Astrocyte (in vitro differentiated cells and primary cell): ENCODE data around the gene GRIK1. TPM values are rescaled to one million over a fixed set of nuclear protein-coding genes. Genes with fewer than 3 reads are reported as not detected.

Experiments used
- DNase-seq: peaks from one replicate; pipeline ENCODE4 v3.0.0-alpha.2; 2010; ENCODE audit warnings: low read depth
- FAIRE-seq: peaks from 2 replicates; lab custom pipeline; 2011; peaks lifted over from hg19 to GRCh38; lab: Jason Lieb, UNC
- H2AFZ ChIP-seq: 2 replicates; pipeline ENCODE4 v1.6.0; 2012; ENCODE audit warnings: low read depth, low read length, inconsistent platforms
- H3K27ac ChIP-seq: 2 replicates; pipeline ENCODE4 v1.5.1; 2011; ENCODE audit warnings: low read depth, low read length, inconsistent platforms
- H3K27me3 ChIP-seq: 2 replicates; pipeline ENCODE4 v1.6.0; 2011; ENCODE audit warnings: low read length, inconsistent platforms; ENCODE audit not compliant: insufficient read depth
- H3K36me3 ChIP-seq: 2 replicates; pipeline ENCODE4 v1.5.1; 2011; ENCODE audit warnings: low read length, inconsistent platforms; ENCODE audit not compliant: insufficient read depth
- H3K4me1 ChIP-seq: 2 replicates; pipeline ENCODE4 v1.5.1; 2011; ENCODE audit warnings: low read length, inconsistent platforms; ENCODE audit not compliant: insufficient read depth
- H3K4me2 ChIP-seq: 2 replicates; pipeline ENCODE4 v1.6.0; 2012; ENCODE audit warnings: low read length, inconsistent platforms
- H3K4me3 ChIP-seq: 2 replicates; pipeline ENCODE4 v1.5.1; 2011; ENCODE audit warnings: low read depth, mild to moderate bottlenecking, low read length, inconsistent platforms; ENCODE audit not compliant: insufficient read depth
- H3K79me2 ChIP-seq: 2 replicates; pipeline ENCODE4 v1.6.0; 2012; ENCODE audit warnings: mild to moderate bottlenecking, low read length, inconsistent platforms; ENCODE audit not compliant: insufficient read depth
- H3K9ac ChIP-seq: 2 replicates; pipeline ENCODE4 v1.6.0; 2012; ENCODE audit warnings: mild to moderate bottlenecking, low read length, inconsistent platforms
- H3K9me3 ChIP-seq: 2 replicates; pipeline ENCODE4 v1.5.1; 2012; ENCODE audit warnings: low read depth, mild to moderate bottlenecking, low read length, inconsistent platforms; ENCODE audit not compliant: insufficient read depth
- H4K20me1 ChIP-seq: 2 replicates; pipeline ENCODE4 v1.6.0; 2012; ENCODE audit warnings: low read length, inconsistent platforms; ENCODE audit not compliant: insufficient read depth
- H3K27ac Mint-ChIP-seq: one replicate; pipeline ENCODE4 v1.8.0; 2021; ENCODE audit warnings: mild to moderate bottlenecking, mixed read lengths; ENCODE audit not compliant: unreplicated experiment
- H3K27me3 Mint-ChIP-seq: one replicate; pipeline ENCODE4 v1.8.0; 2021; ENCODE audit warnings: low read depth, mixed read lengths; ENCODE audit not compliant: unreplicated experiment
- H3K36me3 Mint-ChIP-seq: one replicate; pipeline ENCODE4 v1.8.0; 2021; ENCODE audit warnings: low read depth, mixed read lengths; ENCODE audit not compliant: unreplicated experiment
- H3K4me1 Mint-ChIP-seq: one replicate; pipeline ENCODE4 v1.8.0; 2021; ENCODE audit warnings: low read depth, mixed read lengths; ENCODE audit not compliant: unreplicated experiment
- H3K4me3 Mint-ChIP-seq: one replicate; pipeline ENCODE4 v1.8.0; 2021; ENCODE audit warnings: mild to moderate bottlenecking, moderate library complexity, mixed read lengths; ENCODE audit not compliant: unreplicated experiment
- H3K9me3 Mint-ChIP-seq: one replicate; pipeline ENCODE4 v1.8.0; 2021; ENCODE audit warnings: mild to moderate bottlenecking, mixed read lengths; ENCODE audit not compliant: unreplicated experiment
- CTCF ChIP-seq: IDR thresholded peaks from 2 replicates; pipeline ENCODE4 v1.5.1; 2011; ENCODE audit warnings: low read depth, mild to moderate bottlenecking, inconsistent platforms, low read length, moderate library complexity; ENCODE audit not compliant: insufficient read depth
- EZH2 ChIP-seq: IDR thresholded peaks from 2 replicates; pipeline ENCODE4 v1.6.1; 2012; ENCODE audit warnings: mild to moderate bottlenecking, low read length, inconsistent platforms; ENCODE audit not compliant: insufficient read depth
- total RNA-seq: library from RNA; stranded (reverse); gene quantifications from 2 replicates; pipeline ENCODE4 v1.2.1, GENCODE V29; 2021

Gene GRIK1
- total RNA-seq, 1 donor from 2014 or later: not detected

- no peaks in the 10 kb centered on the region for H3K9me3 Mint-ChIP-seq
- Histone ChIP-seq H3K4me1 (no peaks in the 10 kb centered on the region), H3K27ac (no peak overlapping the region), H4K20me1 (no peaks in the 10 kb centered on the region), H3K79me2 (no peaks in the 10 kb centered on the region), H3K27me3 (no peaks in the 10 kb centered on the region), H3K9ac (no peak overlapping the region), H2AFZ (no peak overlapping the region), H3K4me3 (no peak overlapping the region), H3K4me2 (no peak overlapping the region), H3K9me3 (no peaks in the 10 kb centered on the region), H3K36me3 (no peaks in the 10 kb centered on the region)
- H3K27me3 Mint-ChIP-seq: no peaks in the 10 kb centered on the region
- H3K4me1 Mint-ChIP-seq: no peaks in the 10 kb centered on the region
- FAIRE-seq (no peak), DNase-seq (no peak)
- no peaks in the 10 kb centered on the region for H3K36me3 Mint-ChIP-seq
- TF ChIP-seq CTCF (no peak), EZH2 (no peak)
- H3K4me3 Mint-ChIP-seq: no peak overlapping the region
- no peak overlapping the region for H3K27ac Mint-ChIP-seq
Measured at GRCh38 chr21:29642551-29643245, 297.1 kb downstream of the GRIK1 start.

- Mint-ChIP-seq H3K4me1 (no peaks in the 10 kb centered on the region), H3K36me3 (no peaks in the 10 kb centered on the region), H3K9me3 (no peaks in the 10 kb centered on the region), H3K4me3 (no peak overlapping the region), H3K27ac (no peak overlapping the region), H3K27me3 (no peaks in the 10 kb centered on the region)
- Histone ChIP-seq H3K27ac (no peak overlapping the region), H3K9ac (no peak overlapping the region), H3K4me1 (no peaks in the 10 kb centered on the region), H3K4me3 (no peak overlapping the region), H3K36me3 (no peaks in the 10 kb centered on the region), H3K79me2 (no peaks in the 10 kb centered on the region), H3K4me2 (no peak overlapping the region), H3K9me3 (no peaks in the 10 kb centered on the region), H4K20me1 (no peaks in the 10 kb centered on the region), H3K27me3 (no peaks in the 10 kb centered on the region), H2AFZ (no peak overlapping the region)
- TF ChIP-seq CTCF (no peak), EZH2 (no peak)
- FAIRE-seq: no peak
- no peak for DNase-seq
Measured at GRCh38 chr21:29641635-29642550, 297.9 kb downstream of the GRIK1 start.
